GM12891 (cell line): ENCODE measurements around the gene EEFSEC.

ENCODE experiments used
- DNase-seq: peaks from one replicate; pipeline ENCODE4 v3.0.0; 2011; ENCODE audit warnings: low spot score; ENCODE audit not compliant: insufficient read length
- FAIRE-seq: peaks from 2 replicates; lab custom pipeline; 2011; peaks lifted over from hg19 to GRCh38; lab: Jason Lieb, UNC
- PAX5 ChIP-seq: IDR thresholded peaks from 2 replicates; pipeline ENCODE4 v1.6.1; 2011; ENCODE audit warnings: low read length, moderate library complexity, mild to moderate bottlenecking; ENCODE audit not compliant: insufficient read depth, severe bottlenecking
- POLR2A ChIP-seq: IDR thresholded peaks from 2 replicates; pipeline ENCODE4 v1.6.1; 2011; ENCODE audit warnings: low read depth, low read length, control low read depth
- POLR2AphosphoS5 ChIP-seq: IDR thresholded peaks from 2 replicates; pipeline ENCODE4 v1.6.1; 2011; ENCODE audit warnings: low read depth, low read length, control low read depth
- POU2F2 ChIP-seq: IDR thresholded peaks from 2 replicates; pipeline ENCODE4 v1.6.1; 2011; ENCODE audit warnings: low read depth, mild to moderate bottlenecking, control low read depth, low read length, moderate library complexity
- SPI1 ChIP-seq: IDR thresholded peaks from 2 replicates; pipeline ENCODE4 v1.6.1; 2011; ENCODE audit warnings: low read depth, low read length, control low read depth
- TAF1 ChIP-seq: IDR thresholded peaks from 2 replicates; pipeline ENCODE4 v1.6.1; 2011; ENCODE audit warnings: low read depth, low read length, control low read depth

Gene EEFSEC

GRCh38 chr3:128327606-128328031 lies 174.3 kb downstream of the EEFSEC start:
- DNase-seq = no peak
- no peak for TF ChIP-seq POLR2AphosphoS5
- no peak for TF ChIP-seq PAX5
- no peak for TF ChIP-seq SPI1
- TF ChIP-seq POU2F2 = no peak
- no peak for TF ChIP-seq TAF1
- no peak for TF ChIP-seq POLR2A

GRCh38 chr3:128328546-128329458 lies 175.5 kb downstream of the EEFSEC start:
- TF ChIP-seq POLR2AphosphoS5 = no peak
- no peak for TF ChIP-seq TAF1
- TF ChIP-seq POU2F2 = no peak
- TF ChIP-seq PAX5 = no peak
- TF ChIP-seq POLR2A = no peak
- TF ChIP-seq SPI1 = no peak
- DNase-seq (no peak), FAIRE-seq (no peak)

More at GRCh38 chr3:128327606-128328031, 174.3 kb downstream of the EEFSEC start:
- FAIRE-seq = no peak

- TF ChIP-seq POU2F2 = no peak
- TF ChIP-seq SPI1 = no peak
- no peak for TF ChIP-seq POLR2A
- TF ChIP-seq TAF1 = no peak
- TF ChIP-seq PAX5 = no peak
- TF ChIP-seq POLR2AphosphoS5 = no peak
- DNase-seq (no peak), FAIRE-seq (no peak)
Measured at GRCh38 chr3:128329491-128330213, 176.4 kb downstream of the EEFSEC start.

GRCh38 chr3:128330214-128330842 lies 177.0 kb downstream of the EEFSEC start:
- TF ChIP-seq POU2F2 (no peak), PAX5 (no peak), POLR2A (no peak), TAF1 (no peak), POLR2AphosphoS5 (no peak), SPI1 (no peak)
- FAIRE-seq (no peak), DNase-seq (no peak)

- TF ChIP-seq POU2F2 (no peak), TAF1 (no peak), POLR2A (no peak)
- FAIRE-seq = no peak
- no peak for DNase-seq
Measured at GRCh38 chr3:128334086-128334645, 180.9 kb downstream of the EEFSEC start.

GRCh38 chr3:128334766-128335165 lies 181.5 kb downstream of the EEFSEC start:
- no peak for DNase-seq
- FAIRE-seq = no peak
- TF ChIP-seq POLR2A = no peak
- no peak for TF ChIP-seq PAX5
- no peak for TF ChIP-seq POLR2AphosphoS5
- no peak for TF ChIP-seq POU2F2
- no peak for TF ChIP-seq TAF1

- FAIRE-seq = no peak
- TF ChIP-seq POLR2AphosphoS5 (no peak), PAX5 (no peak), SPI1 (no peak), POU2F2 (no peak), TAF1 (no peak), POLR2A (no peak)
- DNase-seq = no peak
Measured at GRCh38 chr3:128335621-128336296, 182.5 kb downstream of the EEFSEC start.

- TF ChIP-seq PAX5 = no peak
- TF ChIP-seq POLR2A = no peak
- no peak for TF ChIP-seq SPI1
- TF ChIP-seq TAF1 = no peak
- no peak for TF ChIP-seq POLR2AphosphoS5
- TF ChIP-seq POU2F2 = no peak
- FAIRE-seq (no peak), DNase-seq (no peak)
Measured at GRCh38 chr3:128336337-128337156, 183.3 kb downstream of the EEFSEC start.
